ENCODE results near the gene COQ10A. TPM values are rescaled to one million over a fixed set of nuclear protein-coding genes. Genes with fewer than 3 reads are reported as not detected.
"Not testable (repeated sequence)": the region's sequence is repeated elsewhere in the genome, so short reads cannot be mapped to it uniquely, and the experiment has no call there.

COQ10A gene
- total RNA-seq, 1 donor from 2014 or later: 23.6 TPM

DNA sequence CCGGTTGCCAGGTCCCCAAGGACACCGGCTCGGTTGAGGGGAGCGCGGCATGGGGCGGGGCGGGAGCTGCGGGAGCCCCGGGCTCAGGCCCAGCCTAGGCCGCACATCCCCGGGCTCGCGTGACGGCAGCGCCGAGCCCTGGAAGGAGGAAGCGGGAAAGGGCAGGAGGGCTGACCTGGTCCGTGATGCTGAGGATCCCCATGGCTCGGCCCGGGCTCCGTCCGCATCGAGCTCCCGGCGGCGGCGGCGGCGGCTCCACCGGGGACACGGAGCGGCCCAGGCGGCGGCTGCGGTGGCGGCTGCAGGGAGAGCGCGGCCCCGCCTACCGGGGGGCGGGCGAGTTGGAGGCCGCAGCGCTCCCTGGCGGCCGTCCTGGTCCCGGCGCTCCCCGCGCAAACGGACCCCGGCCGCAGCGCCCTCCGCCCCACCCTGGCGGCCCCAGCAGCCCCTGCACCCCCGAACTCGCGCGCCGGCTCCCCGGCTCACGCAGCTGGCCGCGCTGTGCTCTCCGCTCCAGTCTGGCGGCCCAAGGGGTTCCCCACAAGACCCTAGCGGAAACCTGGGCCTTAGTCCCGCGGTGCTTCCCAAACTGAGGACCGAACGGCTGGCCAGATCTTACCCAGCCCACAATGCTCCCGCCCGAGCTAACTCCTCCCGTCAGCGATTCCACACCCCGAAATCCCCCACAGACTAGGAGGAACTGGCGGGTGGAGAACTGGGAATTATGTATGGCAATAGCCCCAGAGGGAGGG lies 8.5 kb upstream of the COQ10A start, which contains the start of gene ANKRD52:
ANKRD52 (minus strand) TSS at position 317 of the 752 bp plus-strand sequence; CDS start at position 202, 115 bp downstream.
- peak; percentile 71 for DNase-seq (ENCODE audit: low spot score, unreplicated experiment)
- peak within 1 kb of the TSS; percentile 93 for H3K4me3 Mint-ChIP-seq (ENCODE audit: low read depth)
- TF ChIP-seq, protein P1, sequence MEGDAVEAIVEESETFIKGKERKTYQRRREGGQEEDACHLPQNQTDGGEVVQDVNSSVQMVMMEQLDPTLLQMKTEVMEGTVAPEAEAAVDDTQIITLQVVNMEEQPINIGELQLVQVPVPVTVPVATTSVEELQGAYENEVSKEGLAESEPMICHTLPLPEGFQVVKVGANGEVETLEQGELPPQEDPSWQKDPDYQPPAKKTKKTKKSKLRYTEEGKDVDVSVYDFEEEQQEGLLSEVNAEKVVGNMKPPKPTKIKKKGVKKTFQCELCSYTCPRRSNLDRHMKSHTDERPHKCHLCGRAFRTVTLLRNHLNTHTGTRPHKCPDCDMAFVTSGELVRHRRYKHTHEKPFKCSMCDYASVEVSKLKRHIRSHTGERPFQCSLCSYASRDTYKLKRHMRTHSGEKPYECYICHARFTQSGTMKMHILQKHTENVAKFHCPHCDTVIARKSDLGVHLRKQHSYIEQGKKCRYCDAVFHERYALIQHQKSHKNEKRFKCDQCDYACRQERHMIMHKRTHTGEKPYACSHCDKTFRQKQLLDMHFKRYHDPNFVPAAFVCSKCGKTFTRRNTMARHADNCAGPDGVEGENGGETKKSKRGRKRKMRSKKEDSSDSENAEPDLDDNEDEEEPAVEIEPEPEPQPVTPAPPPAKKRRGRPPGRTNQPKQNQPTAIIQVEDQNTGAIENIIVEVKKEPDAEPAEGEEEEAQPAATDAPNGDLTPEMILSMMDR (IDR thresholded peaks at IDR 0.05; ENCODE audit: unreplicated experiment): peak; percentile 85

DNA sequence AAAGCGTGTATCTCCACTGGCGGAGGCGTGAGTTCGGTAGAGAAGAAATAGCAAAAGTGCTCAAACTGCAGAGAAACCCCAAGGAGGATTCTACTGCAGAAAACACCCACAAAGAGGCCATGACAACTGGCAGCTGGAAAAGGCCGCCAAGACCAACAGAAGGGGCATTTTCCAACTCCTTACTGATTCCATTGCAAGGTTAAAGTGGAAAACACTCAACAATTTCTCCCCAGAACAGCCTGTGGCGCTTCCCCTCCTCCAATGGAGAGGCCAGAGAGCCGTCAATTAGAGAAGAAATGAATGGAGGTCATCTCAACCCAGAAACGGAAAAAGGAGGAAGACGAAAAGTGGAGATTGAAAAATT lies 7.9 kb upstream of the COQ10A start:
- H3K4me1 Mint-ChIP-seq (ENCODE audit: low read depth): peaks cover 14% of the 10 kb centered on the region
- H3K9me3 Mint-ChIP-seq (ENCODE audit: low read depth): no peaks in the 10 kb centered on the region
- H3K4me3 Mint-ChIP-seq (ENCODE audit: low read depth): peak overlapping the region; percentile 86
- H3K27me3 Mint-ChIP-seq: peaks cover 5% of the 10 kb centered on the region
- H3K27ac Mint-ChIP-seq: peak overlapping the region; percentile 93
- TF ChIP-seq, protein P1 (IDR thresholded peaks at IDR 0.05; ENCODE audit: unreplicated experiment): no peak
- no peak for DNase-seq (ENCODE audit: low spot score, unreplicated experiment)
- H3K36me3 Mint-ChIP-seq (ENCODE audit: insufficient read depth): peaks cover 10% of the 10 kb centered on the region

More for the DNA sequence above, 8.5 kb upstream of the COQ10A start, which contains the start of gene ANKRD52:
- H3K36me3 Mint-ChIP-seq (ENCODE audit: insufficient read depth): peaks cover 11% of the 10 kb centered on the region
- no peaks in the 10 kb centered on the region for H3K9me3 Mint-ChIP-seq (ENCODE audit: low read depth)
- peak within 1 kb of the TSS; percentile 94 for H3K27ac Mint-ChIP-seq
- H3K4me1 Mint-ChIP-seq (ENCODE audit: low read depth): peaks cover 14% of the 10 kb centered on the region
- peaks cover 5% of the 10 kb centered on the region for H3K27me3 Mint-ChIP-seq

DNA sequence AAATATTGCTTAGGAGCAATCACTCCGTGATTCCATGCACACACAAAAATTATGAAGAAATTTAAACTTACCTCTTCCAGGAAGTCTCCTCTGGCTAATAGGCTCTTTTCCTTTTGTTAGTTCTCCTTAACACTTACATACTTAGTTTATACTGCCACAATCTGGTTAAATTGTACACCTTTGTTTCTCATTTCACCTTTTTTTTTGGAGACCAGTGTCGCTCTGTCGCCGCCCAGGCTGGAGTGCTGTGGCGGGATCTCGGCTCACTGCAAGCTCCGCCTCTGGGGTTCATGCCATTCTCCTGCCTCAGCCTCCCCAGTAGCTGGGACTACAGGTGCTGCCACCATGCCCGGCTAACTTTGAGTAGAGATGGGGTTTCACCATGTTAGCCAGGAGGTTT lies 6.4 kb upstream of the COQ10A start:
- H3K4me3 Mint-ChIP-seq (ENCODE audit: low read depth): peak overlapping the region; percentile 6
- H3K27me3 Mint-ChIP-seq: peaks cover 5% of the 10 kb centered on the region
- no peaks in the 10 kb centered on the region for H3K9me3 Mint-ChIP-seq (ENCODE audit: low read depth)
- TF ChIP-seq, protein P1 (IDR thresholded peaks at IDR 0.05; ENCODE audit: unreplicated experiment): no peak
- peaks cover 14% of the 10 kb centered on the region for H3K4me1 Mint-ChIP-seq (ENCODE audit: low read depth)
- H3K36me3 Mint-ChIP-seq (ENCODE audit: insufficient read depth): peaks cover 4% of the 10 kb centered on the region
- no peak overlapping the region for H3K27ac Mint-ChIP-seq
- no peak for DNase-seq (ENCODE audit: low spot score, unreplicated experiment)

DNA sequence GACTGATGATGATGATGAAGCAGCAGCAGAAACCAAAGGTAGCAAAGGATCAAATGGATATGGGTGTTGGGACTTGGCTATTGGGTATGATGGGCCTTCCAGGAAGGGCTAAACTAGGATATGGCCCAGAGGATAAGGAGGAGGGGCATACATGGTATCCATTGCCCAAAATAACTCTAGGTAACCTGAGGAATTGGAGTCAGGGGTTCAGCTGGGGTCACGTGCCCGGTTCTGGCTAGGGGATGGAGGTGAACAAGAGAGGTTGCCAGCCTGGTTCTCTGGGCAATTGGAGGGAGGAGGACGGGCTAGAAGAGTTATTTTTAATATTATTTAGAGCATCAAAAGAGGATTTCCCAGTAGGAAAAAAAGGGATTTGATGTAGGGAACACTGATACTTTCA lies 5.8 kb upstream of the COQ10A start:
- peaks cover 5% of the 10 kb centered on the region for H3K27me3 Mint-ChIP-seq
- H3K36me3 Mint-ChIP-seq (ENCODE audit: insufficient read depth): peaks cover 4% of the 10 kb centered on the region
- H3K4me3 Mint-ChIP-seq (ENCODE audit: low read depth): no peak overlapping the region
- H3K4me1 Mint-ChIP-seq (ENCODE audit: low read depth): peaks cover 14% of the 10 kb centered on the region
- H3K9me3 Mint-ChIP-seq (ENCODE audit: low read depth): no peaks in the 10 kb centered on the region
- no peak for DNase-seq (ENCODE audit: low spot score, unreplicated experiment)
- TF ChIP-seq, protein P1 (IDR thresholded peaks at IDR 0.05; ENCODE audit: unreplicated experiment): no peak
- H3K27ac Mint-ChIP-seq: peak overlapping the region; percentile 79

DNA sequence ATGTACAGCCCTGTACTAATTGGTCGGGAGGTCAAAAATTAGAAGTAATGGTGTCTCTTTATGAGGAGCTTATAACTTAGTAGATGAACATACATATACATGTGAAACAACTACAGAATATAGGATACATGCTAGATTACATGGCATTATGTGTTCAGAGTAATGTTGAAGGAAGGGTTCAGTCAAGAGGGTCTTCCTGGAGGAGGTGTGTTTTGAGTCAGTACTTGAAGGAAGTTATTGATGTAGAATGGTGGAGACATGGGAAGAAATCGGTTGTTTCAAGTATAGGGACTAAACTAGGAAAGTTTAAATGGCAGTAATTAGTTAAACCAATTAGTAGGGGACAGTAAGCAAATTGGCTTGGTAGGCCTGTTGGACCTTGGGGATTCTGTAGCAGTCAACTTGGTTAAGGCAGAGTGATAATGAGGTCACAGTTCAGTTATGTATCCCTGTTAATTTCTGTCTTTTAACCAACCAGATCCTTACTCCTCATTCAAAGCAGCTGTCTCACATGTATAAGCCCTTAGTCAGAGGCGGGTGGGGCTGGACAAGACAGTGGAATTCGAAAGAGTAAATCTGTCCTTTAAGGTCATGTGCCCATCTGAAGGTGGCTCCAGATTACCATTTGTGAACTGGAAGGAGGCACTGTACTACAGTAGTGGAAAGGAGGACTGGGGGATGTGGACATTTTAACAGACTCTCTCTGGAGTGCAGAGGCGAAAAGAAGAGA lies 5.1 kb upstream of the COQ10A start:
- peaks cover 15% of the 10 kb centered on the region for H3K4me1 Mint-ChIP-seq (ENCODE audit: low read depth)
- no peaks in the 10 kb centered on the region for H3K36me3 Mint-ChIP-seq (ENCODE audit: insufficient read depth)
- no peak overlapping the region for H3K4me3 Mint-ChIP-seq (ENCODE audit: low read depth)
- no peak overlapping the region for H3K27ac Mint-ChIP-seq
- DNase-seq (ENCODE audit: low spot score, unreplicated experiment): no peak
- TF ChIP-seq, protein P1 (IDR thresholded peaks at IDR 0.05; ENCODE audit: unreplicated experiment): no peak
- H3K27me3 Mint-ChIP-seq: peaks cover 5% of the 10 kb centered on the region
- no peaks in the 10 kb centered on the region for H3K9me3 Mint-ChIP-seq (ENCODE audit: low read depth)

DNA sequence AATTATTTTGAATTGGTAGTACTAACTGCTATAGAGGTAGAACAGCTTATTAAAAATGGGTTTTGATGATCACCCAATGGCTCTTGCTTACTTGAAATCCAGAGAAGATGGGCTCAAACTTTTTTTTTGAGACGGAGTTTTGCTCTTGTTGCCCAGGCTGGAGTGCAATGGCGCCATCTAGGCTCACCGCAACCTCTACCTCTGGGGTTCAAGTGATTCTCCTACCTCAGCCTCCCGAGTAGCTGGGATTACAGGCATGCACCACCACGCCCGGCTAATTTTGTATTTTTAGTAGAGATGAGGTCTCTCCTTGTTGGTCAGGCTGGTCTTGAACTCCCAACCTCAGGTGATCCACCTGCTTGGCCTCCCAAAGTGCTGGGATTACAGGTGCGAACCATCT lies 3.8 kb upstream of the COQ10A start:
- H3K27me3 Mint-ChIP-seq; H3K36me3 Mint-ChIP-seq (ENCODE audit: insufficient read depth); DNase-seq (ENCODE audit: low spot score, unreplicated experiment); H3K27ac Mint-ChIP-seq; H3K4me3 Mint-ChIP-seq (ENCODE audit: low read depth); H3K9me3 Mint-ChIP-seq (ENCODE audit: low read depth): not testable (repeated sequence)
- H3K4me1 Mint-ChIP-seq (ENCODE audit: low read depth): peaks cover 15% of the 10 kb centered on the region

DNA sequence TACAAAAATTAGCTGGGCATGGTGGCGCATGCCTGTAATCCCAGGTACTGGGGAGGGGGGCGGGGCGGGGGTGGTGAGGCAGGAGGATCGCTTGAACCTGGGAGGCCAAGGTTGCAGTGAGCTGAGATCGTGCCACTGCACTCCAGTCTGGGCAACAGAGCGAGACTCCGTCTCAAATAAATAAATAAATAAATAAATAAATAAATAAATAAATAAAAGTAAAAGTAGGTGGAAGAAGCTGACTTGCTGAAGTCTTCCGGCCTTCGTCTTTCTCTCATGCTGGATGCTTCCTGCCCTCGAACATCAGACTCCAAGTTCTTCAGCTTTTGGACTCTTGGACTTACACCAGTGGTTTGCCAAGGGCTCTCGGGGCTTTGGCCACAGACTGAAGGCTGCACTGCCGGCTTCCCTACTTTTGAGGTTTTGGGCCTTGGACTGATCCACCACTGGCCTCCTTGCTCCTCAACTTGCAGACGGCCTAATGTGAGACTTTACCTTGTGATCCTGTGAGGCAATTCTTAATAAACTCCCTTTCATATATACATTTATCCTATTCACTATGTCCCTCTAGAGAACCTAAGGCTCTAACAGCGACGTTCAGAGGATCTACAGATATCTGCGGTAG lies 562 bp upstream of the COQ10A start:
- Mint-ChIP-seq H3K27ac (peak overlapping the region; percentile 96), H3K4me3 (ENCODE audit: low read depth) (peak overlapping the region; percentile 90), H3K4me1 (ENCODE audit: low read depth) (peaks cover 10% of the 10 kb centered on the region)
- not testable (repeated sequence) for DNase-seq (ENCODE audit: low spot score, unreplicated experiment); H3K27me3 Mint-ChIP-seq; H3K36me3 Mint-ChIP-seq (ENCODE audit: insufficient read depth); H3K9me3 Mint-ChIP-seq (ENCODE audit: low read depth)

Data from progenitor cell of endocrine pancreas (in vitro differentiated cells).